ENCODE measurements around the gene ZRANB2.

- TF ChIP-seq CTCF (IDR thresholded peaks at IDR 0.05) (no peak), POLR2AphosphoS5 (IDR thresholded peaks at IDR 0.05) (no peak), POLR2A (IDR thresholded peaks at IDR 0.05) (no peak)
These were observed 9.1 kb downstream of the ZRANB2 start for GRCh38 chr1:71071720-71072119.
